CD1c-positive myeloid dendritic cell (primary cell): ENCODE data around the gene IL19.
"Not testable (repeated sequence)": the region's sequence is repeated elsewhere in the genome, so short reads cannot be mapped to it uniquely, and the experiment has no call there.

Experiments
- DNase-seq: peaks from one replicate; pipeline ENCODE4 v3.0.0-alpha.2; 2016; ENCODE audit errors: extremely low spot score

The IL19 gene

DNA sequence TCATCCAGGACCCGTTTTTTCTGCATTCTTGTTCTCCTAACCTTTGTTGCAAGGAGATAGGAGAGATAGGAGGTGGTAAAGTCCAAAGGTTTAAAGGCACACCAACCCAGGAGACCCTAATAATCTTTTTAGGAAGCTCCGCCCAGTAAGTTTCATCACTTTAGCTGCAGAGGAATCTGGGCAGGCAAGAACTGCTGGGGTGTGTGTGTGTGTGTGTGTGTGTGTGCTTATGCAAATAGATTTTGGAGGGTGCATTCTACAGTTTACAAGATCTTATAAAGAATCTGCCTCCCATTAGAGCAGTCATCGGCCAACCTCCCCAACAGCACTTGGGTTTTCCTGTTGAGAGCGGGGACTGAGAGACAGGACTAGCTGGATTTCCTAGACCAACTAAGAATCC is 5.7 kb downstream of the IL19 start:
- no peak for DNase-seq

DNA sequence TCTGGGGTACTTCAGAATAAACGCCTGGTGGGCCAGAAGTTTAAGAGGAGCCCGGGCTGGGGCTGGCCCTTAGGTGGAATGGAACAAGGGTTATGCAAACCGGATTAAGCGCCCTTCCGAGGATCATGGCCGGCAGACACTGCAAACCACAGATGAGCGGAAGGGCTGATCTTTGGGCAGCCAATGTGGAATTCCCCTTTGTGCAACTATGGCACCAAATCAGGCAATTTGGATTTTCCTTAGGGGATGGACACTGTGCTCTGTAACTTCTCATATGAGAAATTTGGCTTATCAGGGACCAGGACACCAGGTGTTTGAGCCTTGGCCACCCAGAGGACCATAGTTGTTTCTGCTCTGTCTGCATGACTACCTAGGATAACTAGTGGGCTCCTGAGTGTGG is 7.5 kb downstream of the IL19 start:
- DNase-seq: no peak

DNA sequence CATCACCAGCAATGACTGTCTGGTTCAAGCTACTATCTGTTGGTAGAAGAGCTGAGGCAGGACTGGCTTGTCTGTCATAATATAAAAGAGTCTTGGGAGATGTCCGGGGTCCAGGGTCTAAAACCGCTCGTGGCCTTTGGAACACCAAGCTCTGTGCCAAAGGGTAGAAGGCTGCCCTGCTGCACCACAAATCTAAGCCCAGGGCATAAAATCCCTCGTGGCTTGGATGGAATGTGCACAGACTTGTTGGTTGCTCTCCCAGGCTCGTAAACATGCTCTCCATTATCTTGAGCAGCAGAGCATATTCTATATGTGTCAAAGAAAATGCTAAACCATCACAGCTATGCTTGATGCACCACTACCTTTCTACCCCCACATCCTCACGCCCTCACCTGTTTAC is 8.3 kb downstream of the IL19 start:
- DNase-seq: not testable (repeated sequence)

DNA sequence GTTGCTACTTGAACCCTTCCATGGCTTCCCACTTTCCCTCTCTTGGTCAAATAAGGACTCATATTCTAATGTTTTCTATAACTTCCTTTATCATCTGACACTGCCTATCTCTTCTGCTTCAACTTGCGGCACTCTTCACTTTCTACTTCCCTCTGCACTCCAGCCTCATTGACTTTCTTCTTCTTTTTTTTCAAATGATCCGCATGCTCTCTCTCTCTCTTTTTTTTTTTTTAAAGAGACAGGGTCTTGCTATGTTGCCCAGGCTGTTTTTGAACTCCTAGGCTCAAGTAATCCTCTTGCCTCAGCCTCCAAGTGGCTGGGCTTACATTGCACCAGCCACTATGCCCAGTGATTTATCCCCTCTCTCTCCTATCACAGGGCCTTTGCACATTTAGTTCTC is 9.1 kb downstream of the IL19 start:
- peak; percentile 41 for DNase-seq

DNA sequence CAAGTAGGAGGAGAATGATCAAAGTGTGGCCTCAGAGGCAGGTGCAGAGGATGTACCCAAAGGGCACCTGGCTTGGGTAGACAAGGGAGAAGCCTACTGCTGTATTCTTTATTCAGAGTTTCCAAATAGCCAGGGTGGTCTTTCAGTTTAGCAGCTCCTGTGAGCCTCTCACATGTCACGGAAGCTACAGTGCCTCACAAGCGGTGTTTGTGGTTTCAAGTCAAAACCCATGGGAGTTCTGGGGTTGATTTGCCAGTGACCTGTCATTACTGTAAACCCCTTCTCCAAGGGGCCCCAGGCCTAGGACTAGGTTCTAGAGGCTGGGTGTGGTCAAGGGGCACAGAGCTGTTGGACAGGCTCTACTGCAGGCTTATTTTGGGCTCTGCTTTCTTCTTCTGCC is 11.9 kb downstream of the IL19 start:
- no peak for DNase-seq

DNA sequence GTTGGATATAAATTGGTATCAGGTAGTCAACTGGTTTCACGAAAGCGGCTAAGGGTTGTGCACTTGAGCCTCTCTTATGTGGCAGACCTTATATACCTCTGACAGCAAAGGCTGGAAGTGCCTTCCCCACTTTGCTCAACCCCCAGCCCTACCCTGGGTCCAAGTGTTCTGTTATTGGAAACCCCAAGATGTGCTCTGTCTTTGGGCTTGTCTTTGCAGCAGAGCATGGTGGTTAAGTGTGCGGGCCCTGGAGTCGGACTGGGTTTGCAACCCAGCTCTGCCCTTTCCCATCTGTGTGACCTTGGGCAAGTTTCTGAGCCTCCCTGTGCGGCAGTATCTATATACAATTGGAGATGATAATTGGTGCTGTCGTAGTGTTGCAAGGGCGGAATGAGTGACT is 12.9 kb downstream of the IL19 start:
- no peak for DNase-seq

DNA sequence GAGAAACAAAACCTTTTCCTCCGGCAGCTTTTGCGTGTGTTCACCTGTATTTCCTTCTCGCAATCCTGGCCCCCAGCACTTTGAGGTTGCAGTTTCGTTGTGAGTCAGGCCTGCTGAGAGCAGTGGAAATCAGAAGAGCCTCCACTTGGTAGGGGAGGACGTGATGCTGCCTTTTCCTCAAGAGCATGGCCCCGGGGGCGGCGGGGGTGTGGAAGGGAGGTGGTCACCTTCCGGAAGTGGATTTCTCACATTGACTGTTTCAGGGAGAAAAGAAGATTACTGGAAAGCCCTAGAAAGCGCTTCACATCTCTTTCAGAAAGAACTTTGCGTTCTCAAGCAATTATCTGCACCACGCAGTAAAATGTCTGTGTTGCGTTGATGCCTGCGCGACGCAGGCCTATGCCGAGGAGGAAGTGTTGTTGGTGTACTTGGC is 13.9 kb downstream of the IL19 start:
- no peak for DNase-seq

DNA sequence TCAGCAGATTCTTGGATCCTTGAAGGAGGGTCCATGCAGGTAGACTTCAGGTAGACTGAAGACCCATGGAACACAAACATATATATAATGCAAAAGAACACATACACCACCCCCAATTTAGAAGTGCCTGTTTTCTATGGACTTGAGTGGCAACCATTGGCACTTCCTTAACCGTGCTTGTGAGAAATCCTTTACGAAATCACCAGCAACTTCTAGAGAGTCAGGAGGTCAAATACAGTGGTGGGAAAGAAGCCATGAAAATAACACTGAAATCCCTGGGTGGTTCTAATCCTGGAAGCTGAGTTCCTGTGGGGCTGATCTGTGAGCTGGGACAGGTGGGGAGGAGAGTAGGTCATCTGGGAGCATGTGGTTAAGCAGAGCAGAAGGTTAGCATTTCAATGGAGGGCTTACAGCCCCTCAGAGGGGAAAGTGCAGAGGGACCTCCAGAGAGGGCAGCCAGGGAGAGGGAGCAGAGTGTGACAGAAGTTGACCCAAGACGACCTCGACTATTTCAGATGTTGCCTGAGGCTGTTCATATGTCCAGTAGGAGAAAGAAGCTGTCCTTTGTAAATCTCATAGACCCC is 14.7 kb downstream of the IL19 start:
- DNase-seq: no peak

DNA sequence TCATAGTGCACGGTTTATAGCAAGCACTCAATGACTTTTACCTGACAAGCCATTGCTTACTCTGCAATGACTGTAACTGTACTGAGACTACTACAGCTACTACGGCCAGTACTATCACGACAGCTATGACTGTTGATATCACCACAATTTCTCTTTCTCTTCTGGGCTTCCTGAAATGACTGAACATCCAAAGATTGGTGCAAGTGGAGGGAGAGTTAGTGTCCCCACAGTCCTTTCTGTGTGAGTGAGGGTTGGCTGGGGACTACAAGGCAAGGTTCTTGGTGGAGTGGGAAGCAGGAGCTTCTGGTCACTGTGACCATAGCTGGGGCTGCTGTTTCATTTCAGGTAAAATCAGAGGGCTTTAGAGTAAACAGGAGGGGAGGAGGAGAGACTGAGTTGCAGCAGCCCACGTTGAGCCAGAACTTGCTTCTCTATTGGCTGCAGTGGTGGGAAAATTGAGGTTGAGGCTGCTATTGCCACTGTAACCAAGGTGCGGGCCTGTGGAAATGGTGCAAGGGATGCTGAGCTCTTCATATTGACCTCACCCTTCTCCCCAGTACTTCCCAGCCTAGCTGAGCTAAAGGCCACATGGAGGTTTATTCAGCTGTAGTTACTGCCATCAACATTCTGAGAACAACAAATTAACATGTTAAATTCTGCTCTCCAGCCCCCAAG is 15.8 kb downstream of the IL19 start:
- DNase-seq: no peak

DNA sequence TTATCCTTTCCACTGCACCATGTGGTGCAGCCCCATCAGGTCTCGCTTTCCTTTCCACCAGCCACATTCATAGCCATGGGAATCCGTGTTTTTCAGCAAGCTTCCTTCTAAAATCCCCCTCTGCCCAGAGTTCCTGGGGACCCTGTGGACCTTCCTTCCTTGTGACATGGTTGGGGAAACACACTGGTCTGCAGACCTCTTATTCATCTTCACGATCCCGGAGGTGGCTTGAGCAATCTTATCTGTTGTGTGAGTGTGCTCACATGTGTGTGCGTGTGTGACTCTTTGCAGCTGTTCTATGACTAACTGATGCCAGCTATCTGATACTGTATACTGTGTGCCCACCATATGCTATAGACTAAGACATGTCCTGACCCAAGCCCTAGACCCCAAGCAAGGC is 17.3 kb downstream of the IL19 start:
- no peak for DNase-seq

DNA sequence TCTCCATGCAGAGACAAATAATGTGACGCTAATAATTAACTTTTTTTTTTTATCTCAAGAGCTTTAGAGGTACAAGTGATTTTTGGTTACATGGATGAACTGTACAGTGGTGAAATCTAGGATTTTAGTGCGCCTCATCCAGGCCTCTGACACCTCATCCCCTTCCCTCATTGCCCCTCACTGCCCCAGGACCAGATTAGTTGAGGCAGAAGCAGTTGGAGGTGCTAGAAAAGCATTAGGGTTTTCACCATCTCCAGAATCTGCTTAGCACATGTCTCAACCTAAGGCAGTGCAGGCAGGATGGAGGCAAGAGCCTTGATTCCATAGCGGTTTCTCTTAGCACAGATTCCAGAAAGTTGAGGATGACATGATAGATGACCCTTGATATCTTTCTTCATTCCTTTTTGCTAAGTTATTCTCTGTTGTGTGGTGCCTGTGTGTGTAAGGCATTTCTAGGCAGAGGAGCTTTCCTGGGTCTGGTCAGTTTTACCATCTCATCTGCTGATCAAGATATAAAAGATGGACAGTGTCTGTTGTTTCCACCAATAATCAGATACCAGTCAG is 18.0 kb downstream of the IL19 start:
- DNase-seq: no peak

DNA sequence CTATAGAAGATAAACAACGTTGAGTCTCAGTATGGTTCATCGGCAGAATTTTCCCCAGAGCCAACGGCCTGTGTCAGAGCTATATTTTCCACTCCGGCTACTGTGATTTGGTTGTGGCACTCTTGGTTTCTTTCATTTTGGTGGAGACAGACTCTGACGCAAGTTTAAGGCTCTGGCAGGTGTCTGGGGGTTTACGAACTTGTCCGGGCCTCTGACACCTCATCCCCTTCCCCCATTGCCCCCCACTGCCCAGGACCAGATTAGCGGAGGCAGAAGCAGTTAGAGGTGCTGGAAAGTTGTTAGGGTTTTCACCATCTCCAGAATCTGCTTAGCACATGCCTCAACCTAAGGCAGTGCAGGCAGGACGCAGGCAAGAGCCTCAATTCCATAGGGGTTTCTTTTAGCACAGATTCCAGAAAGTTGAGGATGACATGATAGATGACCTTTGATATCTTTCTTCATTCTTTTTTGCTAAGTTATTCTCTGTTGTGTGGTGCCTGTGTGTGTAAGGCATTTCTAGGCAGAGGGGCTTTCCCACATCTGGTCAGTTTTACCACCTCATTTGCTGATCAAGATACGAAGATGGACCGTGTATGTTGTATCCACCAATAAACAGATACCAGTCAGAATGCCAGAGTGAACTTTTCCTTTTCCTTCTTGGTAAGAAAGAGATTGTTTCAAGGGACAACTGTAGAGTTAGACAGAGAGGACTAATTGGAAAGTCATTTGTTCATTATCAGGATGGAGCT is 20.1 kb downstream of the IL19 start:
- no peak for DNase-seq

DNA sequence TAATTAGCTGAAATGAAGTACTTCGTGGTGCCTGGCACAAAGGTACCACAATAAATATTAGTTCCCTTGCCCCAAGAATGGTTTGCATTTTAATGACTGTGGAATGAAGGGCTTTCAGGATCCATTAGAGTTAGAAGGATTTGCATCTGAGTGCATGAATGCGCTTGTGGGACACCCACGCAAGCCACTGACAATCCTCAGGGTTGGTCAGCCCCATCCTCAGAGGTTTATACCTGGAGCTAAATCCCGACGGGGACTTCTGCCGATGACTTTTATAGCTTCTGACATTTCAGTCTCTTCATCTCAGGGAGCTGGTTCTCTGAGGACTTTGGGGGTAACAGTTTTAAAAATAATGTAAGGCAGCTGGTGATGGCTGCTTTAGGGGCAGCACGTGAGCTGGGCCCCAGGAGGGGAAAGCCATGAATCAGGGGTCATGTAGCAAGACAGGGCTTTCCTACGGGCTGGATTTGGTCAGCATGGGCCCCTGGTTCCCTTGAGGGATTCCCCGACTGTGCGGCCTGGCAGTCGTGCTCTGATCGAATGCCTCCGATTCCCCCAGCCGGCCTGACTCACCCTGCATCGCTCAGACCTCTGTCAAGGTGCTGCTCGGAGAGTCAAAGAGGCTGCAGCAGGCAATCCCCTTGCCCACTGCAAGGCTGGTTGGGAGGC is 22.5 kb downstream of the IL19 start:
- no peak for DNase-seq

DNA sequence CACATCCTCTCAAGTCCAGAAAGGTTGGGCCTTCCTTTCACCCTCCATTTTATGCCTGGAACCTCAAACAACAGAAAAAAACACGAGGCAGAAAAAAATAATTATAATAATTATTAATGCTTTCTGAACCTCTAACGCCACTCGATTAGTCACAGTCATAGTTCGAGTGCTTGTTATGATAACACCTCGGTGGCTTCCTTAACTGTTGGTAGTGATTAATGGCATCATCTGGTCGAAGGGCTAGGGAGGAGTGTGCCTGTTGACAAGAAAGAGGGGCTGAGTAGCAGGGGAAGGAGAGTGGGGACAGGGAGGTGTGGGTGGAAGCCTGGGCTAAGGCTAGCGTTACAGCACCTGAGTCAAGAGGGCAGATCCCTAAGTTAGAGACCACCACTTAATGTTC is 23.0 kb downstream of the IL19 start:
- no peak for DNase-seq

DNA sequence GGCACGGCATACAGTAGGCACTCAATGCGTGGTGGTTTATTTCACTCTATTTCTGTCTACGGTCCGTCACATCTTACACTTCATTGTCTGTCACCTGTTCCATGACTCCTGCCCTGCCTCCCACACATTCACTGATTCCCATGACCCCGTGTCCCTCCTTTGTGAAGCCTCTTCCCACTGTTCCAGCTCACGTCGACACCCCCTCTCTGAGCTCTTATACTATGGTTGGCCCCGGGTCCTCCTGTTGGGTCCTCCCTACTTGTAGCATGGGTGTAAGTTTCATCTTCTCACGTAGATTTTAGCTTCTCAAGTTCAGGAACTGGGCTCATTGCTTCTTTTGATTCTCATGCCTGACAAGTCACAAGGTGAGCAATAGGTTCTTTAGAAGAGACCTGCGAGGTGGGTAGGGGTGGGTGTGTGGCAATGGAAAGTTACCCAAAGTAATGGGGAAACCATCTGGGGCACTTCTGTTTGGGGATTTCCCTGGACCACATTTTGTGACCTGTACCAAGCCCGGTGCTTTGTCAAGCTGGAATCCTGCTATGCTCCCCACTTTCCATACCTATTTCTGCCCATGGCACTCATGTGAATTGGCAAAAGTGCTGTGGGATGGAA is 23.8 kb downstream of the IL19 start:
- no peak for DNase-seq

DNA sequence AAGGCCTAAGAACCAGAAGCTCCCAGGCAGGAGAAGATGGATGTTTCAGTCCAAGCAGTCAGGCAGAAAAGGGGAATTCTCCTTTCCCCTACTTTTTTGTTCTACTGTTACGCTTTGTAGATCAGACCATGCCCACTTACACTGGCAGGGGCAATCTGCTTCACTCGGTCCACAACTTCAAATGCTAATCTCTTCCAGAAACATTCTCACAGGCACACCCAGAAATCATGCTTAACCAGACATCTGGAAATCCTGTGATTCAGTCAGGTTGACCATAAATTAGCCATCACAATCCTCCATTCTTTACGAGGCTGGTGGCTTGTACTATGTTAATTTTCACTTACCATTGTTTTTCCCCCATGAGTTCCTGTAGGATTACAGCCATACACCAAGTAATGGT is 25.5 kb downstream of the IL19 start:
- no peak for DNase-seq

DNA sequence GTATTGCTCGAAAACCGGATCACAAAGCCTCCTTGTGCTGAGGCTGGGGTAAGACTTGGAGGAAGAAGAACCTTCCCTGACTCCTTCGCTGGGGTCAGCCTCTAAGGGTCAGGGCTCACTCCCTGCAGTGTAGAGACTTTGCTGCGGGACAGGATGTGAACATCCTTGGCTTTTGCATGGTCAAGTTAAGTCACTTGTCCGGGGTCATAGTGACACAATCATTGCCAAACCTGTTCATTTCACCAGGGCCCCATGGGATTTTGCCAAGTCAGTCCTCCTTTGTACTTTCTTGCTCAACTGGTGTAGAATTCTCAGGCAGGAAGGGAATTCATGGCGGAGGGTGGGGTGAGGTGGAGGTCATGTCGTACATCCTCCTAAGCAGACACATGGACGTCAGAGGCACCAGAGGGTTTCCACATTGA is 26.4 kb downstream of the IL19 start:
- DNase-seq: peak; percentile 38

DNA sequence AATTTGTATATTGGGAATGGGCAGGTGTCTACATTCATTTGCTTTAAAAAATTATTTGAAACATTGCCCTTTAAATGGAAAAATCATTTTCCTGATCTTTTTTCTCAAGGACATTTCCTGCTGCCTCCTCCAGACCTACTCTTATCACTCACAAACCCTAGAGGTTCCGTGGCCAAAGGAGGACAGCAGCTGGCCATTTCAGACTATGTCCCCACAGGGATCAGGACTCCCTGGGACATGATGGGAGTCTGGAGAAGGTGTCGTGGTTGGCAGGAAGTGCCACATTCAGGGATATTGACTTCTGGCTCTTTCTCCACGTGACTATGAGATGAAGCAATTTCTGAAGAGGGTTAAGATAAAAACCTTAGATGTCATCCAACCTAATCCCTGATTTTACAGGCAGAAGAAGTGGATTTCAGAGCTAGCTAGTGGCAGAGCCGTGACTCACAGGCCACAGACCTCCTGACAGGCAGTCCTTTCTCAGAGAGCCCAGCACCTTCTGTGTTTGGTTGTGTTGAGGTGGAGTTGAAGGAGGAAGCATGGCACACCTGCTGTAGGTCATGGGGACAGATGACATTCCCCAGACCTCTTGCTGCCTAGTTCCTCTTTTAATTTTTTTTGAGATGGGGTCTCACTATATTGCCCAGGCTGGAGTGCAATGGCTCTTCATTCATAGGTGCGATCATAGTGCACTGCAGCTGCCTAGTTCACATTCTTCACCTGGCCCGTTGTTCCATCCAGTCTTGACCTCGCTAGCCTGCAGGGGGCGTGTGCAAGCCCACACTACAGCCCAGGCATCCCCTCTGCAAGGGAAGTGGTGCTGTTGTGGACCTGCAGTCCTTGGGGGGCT is 27.2 kb downstream of the IL19 start:
- DNase-seq: peak; percentile 22

DNA sequence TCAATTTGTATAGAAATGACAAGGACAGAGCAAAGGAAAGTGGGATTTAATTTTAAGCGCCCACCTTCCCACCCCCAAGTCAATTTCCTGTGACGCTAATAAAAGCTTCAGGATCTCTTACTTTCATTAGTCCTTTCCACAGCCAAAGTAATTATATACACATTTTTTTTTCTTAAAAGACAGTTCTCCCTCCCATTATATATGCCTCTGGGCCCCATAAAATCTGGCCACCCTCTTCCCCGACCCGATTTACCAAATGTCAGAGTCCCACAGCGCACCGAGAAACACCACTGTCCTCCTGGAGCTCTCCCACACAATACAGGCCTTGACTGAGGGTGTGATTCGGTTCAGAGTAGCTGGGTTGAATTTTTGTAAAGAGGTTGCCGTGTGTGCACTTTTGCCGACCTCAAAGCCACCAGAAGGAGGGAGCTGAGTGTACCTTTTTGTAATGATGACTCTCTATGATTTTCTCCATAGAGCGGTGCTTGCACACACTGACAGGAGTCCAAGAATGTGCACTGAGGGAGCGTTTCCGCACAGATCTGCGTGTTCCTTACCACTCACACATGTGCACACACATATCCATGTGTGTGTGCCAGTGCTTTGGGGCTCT is 27.9 kb downstream of the IL19 start:
- DNase-seq: no peak

DNA sequence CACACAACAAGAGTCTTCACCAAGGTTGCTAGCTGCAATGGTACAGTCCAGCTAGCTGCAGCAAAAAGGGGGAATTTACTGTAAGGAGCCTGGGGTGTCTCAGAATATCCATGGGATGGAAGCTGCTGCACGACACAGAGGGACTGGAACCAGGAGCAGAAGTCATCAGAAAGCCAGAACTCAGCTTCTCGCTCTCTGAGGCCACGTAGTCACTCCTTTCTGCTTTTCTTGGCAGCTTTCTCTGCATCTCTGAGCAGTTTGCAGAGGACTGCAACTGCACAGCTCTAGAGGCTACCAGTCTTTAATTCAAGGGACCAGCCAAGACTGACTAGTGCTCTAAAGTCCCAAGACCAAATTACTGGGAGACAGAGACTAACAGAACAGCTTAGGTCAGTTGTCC is 28.7 kb downstream of the IL19 start:
- DNase-seq: no peak

DNA sequence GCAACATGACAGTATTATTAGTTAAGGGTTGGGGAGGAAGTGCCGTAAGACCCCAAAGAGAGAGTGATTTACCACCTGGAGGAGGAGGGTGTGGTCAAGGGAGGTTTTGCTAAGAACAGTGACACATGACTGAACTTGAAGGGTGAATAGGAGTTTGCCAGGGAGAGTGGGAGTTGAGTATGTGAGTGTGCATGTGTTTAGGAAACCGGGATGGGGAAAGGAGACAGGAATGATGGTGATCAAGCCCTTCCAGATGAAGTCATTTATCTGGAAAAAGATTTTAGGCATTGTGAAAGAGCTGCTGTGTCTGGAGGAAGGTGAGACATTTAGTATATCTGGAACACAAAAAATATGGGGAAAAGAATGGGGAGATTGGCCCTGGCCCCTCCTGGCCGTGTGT is 29.8 kb downstream of the IL19 start:
- DNase-seq: no peak
